HG03103 (cell line): ENCODE measurements around the gene FAM43B.

Experiments used
- ATAC-seq: cut with Tn5 transposase; IDR thresholded peaks from one replicate; pipeline ENCODE4 v1.9.1; 2021; ENCODE audit warnings: low read depth; ENCODE audit not compliant: unreplicated experiment

The FAM43B gene

DNA sequence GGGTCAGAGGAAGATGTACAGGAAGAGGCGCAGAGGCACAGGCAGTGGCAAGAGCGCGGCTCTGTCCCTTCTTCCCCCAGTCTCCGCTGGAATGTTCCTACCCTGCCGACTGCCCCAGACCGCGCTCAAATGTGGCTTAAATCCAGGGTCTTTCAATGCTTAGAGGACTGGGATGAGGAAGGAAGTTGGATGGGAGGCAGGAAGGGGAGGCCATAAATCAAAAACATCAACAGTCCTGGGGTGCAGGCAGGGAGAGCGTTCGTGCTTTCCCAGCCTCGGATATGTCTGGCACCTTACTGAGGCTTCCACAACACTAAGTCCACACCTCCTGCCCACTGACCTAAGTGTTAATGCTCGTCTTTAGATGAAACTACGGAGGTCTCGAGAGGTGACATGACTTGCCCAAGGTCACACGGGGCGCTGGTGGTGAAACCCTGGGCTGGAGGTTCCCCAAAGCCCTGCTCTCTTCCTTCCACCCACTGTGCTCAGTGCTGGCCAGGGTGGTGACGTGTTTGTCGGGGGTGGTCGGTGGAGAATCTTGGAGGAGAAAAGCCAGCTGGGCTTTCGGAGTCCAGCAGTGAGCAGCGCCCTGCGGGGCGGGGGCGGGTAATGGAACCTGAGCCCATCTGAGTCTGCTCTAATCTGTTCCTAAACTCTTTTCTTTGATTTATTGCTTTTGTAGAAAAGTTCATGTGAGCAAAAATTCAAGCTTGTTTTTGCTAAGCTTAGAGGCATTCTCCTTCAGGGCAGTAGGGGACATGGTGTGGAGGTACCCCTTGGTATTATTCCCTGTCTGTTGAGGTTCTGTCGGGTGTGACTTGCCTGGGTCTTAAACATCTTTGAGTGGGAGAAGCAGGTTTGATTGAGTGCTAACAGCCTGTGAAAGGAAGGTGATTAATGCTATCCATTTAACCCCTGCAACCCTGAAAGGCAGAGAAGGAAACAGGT lies 37.2 kb downstream of the FAM43B start:
- ATAC-seq = no peak

GRCh38 chr1:20590306-20590777 lies 38.0 kb downstream of the FAM43B start:
- ATAC-seq = no peak

DNA sequence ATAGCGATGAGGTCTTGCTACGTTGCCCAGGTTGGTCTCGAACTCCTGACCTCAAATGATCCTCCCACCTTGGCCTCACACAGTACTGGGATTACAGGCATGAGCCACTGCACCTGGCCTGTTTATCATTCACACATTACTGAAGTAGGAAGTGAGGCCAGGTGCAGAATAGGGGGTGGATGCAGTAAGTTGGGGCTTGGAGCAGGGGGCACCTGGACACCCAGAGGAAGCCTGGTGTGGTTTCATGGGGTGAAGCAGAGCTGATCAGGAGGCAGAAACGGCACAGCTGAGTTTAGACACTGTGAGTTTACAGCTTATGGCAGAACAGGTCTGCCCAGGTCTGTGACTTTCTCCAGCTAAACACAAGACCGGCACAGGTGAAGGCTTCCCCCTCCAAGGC lies 41.4 kb downstream of the FAM43B start:
- ATAC-seq = no peak

DNA sequence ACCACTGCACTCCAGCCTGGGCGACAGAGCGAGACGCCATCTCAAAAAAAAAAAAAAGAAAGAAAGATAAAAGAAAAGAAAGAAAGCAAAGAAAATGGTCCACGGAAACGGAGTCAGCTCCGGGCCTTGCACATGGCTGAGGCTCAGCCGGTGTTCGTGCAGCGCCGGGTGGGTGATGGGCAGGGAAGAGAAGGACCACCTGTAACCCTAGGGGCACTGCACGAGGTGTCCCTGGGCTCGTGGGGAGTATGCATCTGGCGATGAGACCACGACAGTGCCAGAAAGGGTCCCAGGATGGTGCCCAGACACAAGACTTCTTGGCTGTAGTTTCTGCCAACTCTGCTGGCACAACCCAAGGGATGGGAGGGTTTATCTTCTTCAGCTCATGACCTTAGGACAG lies 42.4 kb downstream of the FAM43B start:
- no peak for ATAC-seq

GRCh38 chr1:20596106-20596505 lies 43.7 kb downstream of the FAM43B start:
- ATAC-seq = no peak

GRCh38 chr1:20597650-20598049 lies 45.3 kb downstream of the FAM43B start:
- ATAC-seq = no peak

DNA sequence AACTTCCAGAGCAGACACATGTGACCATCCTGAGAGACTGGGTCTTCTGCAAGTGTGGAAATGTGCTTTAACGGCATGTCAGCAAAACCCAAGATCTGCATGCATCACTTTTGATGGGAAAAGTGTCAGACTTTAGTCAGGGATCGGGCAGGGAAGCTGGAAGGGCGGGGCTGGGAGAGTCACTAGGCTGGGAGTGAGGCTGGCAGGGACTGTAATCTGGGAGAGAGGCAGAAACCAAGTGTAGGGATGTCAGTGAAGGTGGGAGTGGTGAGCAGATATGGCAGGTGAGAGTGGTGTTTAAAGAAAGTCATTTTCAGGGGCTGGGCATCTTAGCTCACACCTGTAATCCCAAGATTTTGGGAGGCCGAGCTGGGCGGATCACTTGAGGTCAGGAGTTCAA lies 47.8 kb downstream of the FAM43B start:
- ATAC-seq = no peak

GRCh38 chr1:20601129-20601825 lies 48.9 kb downstream of the FAM43B start:
- ATAC-seq = no peak

- no peak for ATAC-seq
Measured at GRCh38 chr1:20602851-20603450, 50.6 kb downstream of the FAM43B start.

GRCh38 chr1:20603504-20604464 lies 51.4 kb downstream of the FAM43B start:
- no peak for ATAC-seq
